GF-D8 (cell line): Measurements from ENCODE around the gene CDKL5.
A peak's percentile ranks its signal among the peaks of the same experiment; 100 is the strongest.

Experiments
- DNase-seq: peaks from one replicate; lab custom pipeline; 2025; lab: John Stamatoyannopoulos, UW

The CDKL5 gene

DNA sequence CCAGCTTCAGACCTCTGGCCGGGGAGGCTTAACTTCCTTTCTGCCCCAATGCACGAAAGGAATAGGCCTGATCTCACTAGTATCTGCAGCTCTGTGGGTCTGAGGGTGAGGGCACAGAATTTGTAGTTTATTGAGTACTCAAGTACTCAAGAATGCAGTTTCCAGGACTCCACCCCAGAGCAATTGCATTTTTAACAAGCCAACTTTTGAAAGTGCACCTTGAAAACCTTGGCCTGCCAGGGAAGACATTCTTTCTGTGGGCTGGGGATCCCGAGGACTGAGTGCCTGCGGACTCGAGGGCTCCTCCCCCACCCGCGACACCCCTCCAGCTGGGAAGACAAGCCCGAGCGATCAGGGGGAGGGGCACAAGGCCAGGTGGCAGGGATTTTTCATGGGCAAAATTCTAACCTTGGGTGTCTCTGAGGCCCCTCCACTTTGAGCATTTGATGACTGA is 224.1 kb downstream of the CDKL5 start:
- DNase-seq = no peak

DNA sequence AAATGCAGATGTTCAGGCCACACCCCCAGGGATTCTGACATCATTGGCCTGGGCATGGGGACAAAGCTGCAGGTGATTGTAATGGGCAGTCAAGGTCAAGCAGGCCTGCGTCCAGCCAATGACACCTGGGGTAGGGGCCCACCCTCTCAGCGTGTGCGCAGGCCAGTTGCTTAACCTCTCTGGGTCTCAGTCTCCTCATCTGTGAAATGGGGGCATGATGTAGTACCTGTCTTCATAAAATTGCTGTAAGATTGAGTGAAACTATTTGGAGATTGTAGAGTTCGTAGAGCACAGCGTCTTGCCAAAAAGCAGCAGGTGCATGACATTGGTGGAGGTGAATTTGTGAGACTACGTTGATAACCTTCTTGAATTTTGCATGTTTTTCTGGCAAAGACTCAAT is 225.3 kb downstream of the CDKL5 start:
- no peak for DNase-seq

DNA sequence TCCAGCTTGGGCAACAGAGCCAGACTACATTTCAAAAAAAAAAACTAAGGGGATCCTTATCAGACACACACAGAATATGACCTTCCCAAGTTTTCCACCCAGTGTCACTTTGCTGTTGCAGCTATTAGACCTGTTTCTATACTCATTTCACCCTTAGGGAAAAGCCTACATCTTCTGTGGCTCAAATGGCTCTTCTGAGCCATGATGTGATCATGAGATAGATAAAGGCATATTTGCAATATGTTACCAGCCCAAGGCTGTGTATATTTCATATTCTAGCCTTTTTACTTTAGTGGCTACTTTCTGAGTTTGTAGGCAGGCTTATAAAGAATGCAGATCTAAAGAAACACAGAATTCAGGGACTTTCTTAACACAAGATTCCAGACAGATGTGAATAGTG is 227.2 kb downstream of the CDKL5 start:
- no peak for DNase-seq

DNA sequence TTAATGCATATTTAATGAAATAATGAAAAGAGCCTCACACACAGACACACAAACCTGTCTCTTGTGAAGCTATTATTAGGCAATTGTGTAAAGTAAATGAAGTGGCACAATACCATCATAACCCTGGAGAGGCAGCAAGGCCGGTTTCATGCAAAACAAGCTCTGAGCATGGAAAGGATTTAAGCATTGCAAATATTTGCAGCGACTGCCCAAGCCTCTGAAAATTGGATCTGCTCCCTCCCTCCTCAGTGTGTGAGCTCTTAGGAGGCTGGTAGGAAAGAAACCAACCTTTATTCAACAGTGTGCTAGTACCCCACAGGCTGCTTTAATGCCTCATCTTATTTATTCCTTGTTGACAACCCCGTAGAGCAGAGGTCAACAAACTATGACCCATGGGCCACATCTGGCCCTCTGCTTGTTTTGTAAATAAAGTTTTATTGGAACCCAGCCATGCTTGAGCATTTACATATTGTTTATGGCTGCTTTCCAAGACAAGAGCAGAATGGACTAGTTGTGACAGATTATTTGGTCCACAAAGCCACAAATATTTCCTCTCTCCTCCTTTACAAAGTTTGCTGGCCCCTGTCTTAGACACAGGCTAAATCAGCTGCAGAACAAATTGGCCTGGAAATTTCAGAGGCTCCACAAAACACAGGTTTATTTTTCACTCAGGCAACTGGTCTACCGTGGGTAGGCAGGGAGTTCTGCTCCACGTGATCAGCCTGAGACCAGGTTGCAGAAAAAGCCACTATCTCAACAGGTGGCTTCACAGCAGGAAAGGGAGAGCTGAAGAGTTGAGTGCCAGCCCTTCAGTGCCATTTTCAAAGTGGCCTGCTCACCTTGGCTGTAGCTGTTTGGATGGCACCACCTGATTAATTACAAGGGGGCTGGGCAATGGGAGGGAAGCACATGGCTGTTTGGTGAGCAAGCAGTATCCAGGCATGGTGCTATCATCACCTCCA is 229.7 kb downstream of the CDKL5 start:
- no peak for DNase-seq

DNA sequence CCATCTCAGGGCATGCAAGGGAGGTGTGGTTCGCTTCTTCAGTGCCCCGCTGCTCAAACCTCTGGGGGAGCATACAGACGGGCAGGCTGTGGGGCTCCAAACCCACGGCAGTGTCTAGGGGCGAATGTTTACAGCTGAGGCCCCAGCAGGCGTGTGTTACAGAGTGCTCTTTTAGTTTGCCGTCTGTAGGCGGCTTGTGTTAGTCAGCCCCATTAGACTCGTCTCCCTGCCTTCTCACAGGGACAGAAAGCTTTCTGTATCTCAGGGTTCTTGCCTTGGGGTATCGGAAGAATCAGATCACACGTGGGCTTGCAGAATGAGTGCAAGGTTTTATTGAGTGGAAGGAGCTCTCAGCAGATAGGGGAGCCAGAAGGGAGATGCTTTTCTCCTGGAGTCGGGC is 235.9 kb downstream of the CDKL5 start:
- no peak for DNase-seq

DNA sequence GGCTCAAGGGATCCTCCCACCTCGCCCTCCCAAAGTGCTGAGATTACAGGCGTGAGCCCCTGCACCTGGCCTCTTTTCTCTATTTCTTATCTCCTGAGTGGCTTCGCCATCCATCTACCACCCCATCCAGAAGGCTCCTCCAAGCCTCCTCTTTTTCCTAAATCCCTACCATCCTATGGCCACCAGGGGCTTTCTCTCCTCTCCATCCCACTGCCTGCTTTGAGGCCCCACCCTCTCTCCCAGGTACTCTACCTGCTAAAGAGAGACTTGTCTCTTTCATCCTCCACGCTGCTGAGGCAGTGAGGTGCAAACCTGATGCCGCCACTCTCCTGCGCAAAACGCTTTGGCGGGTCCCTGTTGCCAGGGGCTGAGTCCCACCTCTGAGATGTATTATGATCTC is 239.5 kb downstream of the CDKL5 start:
- no peak for DNase-seq

DNA sequence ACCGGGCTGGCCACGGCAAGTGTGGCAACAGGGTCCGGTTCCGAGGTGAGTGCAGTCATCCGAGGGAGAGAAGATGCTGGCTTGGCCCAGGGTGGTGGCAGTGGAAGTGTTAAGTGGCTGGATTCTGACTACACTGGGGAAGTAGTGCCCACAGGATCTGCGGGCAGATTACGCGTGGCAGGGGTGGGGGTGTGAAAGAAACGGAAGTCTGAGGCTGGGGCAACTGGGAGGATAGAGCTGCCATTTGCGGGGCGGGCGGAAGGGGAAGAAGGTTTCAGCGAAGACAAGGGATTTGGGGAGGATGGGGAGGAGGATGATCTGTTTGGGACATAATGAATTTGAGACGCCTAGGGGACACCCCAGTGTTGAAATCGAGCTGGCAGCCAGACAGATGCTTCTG is 241.2 kb downstream of the CDKL5 start:
- no peak for DNase-seq

DNA sequence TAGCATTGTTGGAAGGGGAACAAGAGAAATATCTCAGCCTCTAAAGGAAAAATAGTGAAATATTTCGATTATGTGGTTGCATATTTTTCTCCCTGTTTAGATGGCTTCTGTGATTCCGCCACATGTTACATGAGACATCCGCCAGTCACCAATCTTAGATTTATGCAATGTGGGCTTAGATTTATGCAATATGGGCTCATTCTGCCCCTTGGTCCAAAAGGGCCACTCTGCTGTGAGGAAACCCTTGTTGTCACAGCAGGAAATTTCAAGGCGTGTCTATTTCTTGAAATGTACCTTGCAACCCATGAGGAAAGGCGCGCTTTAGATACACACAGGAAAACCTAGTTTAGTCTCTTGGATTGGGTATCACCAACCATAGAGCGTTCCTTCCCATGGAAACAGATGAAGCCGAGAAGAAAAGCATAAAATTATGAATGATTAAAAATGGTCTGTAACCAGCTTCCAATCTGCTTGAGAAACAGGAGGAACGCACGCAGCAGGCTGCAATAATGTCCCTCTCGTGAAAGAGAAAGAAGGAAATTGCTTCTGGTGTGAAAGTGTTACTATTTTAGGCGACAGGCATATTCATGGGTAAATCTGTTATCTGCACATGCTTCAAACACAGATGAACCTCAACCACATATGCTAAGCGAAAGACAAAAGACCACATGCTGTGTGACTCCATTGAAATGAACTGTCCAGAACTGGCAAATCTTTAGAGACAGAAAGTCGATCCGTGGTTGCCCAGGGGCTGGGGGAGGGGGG is 242.8 kb downstream of the CDKL5 start:
- DNase-seq = no peak

DNA sequence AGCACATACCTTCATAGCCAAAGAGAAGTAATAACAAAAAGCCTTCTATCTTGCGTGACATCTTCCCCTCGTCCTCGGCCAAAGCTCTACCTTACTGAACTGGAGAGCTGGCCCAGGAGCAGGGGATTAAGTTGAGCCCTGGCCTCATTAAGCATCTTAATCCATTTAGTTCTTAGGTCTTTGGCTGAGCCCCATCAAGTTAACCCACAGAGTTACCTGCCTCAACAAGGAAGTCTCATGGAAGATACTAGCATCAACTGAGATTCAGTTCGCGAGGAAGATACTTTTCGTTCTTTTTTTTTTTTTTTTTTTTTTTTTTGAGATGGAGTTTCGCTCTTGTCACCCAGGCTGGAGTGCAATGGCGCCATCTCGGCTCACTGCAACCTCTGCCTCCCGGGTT is 246.6 kb downstream of the CDKL5 start, which contains the start of gene RS1:
RS1 (minus strand) TSS at position 101 of the 400 bp plus-strand sequence; CDS start at position 61, 40 bp downstream.
- DNase-seq = no peak

DNA sequence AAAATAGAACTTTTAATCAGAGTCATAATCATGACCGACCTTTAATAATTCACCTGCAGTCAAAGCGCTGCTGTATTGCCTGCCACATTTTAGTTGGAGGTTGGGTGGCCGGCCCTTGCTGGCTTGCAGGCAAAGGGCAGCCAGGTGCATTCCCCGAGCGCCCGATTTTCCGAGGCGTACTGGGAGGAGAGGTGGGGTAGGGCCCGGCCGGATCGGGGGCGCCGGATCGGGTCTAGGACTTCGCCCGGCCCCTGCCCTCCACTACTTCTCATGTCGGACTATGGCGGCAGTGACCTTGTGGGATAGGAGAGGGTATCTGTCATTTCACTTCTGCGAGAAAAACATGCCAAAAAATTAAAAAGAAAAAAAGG is 249.0 kb downstream of the CDKL5 start:
- DNase-seq = no peak

DNA sequence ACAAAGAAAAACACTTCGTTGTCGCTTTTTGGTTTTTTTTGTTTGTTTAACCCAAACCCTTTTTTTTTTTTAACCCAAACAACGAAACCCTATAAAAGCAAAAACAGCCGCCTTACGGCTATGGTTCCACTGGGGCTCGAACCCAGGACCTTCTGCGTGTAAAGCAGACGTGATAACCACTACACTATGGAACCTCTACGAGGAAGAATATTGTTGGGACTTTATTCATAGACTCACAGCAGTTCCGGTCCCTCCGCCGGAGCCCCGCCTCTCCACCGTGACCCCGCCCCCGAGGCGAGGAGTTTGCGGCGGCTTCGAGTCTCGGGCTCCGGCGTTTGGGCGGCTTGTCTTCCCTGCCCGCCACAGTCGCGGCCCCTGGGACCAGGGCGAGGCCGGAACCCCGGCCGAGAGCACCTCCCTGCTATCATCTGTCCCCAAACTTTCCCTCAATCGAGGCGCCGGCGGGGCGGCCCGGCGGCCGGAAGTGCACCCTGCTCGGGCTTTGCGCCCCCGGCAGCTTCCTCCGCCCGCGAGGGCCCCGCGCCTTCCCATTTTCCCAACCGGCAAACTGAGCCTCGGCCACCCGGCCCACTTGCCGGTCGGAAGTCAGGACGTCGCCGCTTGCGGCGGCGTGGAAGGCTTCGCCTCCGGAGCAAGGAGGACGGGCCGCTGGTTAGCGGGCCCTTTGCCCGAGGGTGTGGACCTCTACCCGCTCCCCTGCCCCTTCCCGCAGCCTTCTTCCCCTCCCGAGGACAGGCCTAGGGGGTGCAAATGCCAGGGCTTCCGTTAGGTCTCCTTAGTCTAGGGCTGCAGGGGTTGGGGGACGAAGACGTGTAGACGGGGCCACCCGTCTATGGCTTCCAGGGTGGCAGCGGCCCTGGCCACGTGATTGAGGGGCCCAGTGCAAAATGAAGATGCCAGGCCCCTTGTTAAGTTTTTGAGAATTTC is 249.7 kb downstream of the CDKL5 start:
- DNase-seq = peak; percentile 19

DNA sequence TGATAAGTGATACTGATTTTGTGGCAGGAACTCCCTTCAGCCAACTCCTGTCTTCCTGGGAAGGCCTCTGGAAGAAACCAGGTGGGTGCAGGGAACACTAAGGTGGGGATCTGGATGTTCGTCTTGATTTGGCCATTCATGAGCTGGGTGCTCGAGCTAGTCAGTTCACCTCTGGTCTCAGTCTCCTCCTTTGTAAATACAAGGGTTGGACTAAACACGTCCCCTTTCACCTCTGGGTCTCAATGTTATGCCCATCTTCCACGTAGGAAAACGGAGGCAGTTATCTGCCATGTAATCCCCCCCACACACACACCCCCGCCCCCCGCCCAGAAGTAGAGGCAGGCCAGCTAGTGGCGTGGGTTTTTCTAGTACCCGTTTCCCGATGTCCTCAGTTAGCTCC is 250.6 kb downstream of the CDKL5 start:
- DNase-seq = no peak

DNA sequence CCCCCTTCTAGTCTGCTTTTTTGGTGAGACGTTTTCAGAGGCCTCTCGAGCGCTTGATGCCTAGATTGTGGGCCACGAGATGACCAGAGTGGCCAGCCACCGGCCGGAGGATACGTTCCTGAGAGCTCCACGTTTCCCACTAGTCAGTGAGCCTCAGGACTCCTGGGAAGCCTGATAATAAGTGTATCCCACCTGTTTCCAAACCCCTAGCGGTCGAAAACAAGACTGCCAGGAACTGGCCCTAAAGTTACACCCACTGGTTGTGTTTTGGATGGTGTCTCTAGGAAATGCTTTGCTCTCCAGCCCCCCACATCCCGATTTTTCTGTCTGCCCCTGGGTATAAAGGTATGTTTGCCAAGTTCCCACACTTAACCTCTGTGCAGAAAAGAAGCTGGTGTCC is 251.1 kb downstream of the CDKL5 start:
- no peak for DNase-seq

DNA sequence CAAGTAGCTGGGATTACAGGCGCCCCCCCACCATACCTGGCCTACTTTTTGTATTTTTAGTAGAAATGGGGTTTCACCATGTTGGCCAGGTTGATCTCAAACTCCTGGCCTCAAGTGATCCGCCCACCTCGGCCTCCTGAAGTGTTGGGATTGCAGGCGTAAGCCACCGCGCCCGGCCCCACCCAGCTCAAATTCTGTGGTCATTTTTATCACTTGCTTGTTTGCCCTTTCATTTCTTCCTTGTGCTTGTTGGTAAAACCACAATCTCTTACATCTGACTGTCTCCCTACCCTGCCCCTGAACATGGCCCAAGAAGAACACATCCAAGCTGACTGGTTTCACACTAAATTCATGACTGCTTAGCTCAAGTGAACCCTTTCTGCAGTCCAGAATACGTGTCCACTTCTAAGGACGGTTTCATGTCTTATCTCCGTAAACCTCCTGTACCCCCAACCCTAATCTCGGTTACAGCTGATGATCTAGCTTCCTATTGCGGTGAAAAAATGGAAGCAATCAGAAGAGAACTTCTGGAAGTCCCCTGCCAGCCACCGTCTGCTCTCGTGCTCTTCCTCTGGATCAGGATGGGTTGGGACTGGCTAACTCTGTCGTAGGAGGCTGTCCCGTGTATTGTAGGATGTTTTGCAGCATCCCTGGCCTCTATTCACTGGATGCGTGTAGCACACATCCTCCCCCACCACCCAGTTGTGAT is 251.9 kb downstream of the CDKL5 start:
- peak; percentile 34 for DNase-seq

DNA sequence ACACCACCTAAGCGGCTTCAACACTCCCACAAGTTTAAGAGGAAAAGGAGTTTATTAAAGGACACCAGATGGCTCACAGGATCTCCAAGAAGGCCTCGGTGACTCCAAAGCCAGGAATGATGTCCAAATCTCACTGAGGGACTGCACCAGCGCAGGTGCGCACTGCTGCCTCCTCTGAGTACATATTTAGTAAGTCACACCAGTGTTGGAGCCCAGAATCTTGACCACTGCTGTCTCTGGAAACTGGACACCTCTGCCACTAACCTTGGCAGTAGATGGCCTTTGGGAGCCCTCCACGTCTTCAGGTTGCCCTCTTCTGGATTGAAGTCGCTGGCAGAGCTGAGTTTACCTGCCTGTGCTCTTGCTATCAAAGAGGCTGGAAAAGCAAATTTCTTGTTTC is 256.6 kb downstream of the CDKL5 start:
- no peak for DNase-seq

DNA sequence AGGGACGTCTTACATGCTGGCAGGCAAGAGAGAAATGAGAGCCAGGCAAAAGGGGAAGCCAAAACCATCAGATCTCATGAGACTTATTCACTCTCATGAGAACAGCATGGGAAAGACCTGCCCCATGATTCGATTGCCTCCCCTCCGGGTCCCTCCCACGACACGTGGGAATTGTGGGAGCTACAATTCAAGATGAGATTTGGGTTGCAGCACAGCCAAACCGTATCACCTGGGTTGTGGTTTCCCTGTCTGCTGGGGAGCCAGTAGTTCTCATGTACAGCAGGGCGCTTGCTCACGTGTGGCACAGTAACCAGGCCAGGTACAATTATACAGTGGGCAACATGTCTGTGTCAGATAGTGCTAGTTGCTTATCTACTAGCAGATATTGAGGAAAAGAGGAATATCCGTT is 257.6 kb downstream of the CDKL5 start:
- no peak for DNase-seq

DNA sequence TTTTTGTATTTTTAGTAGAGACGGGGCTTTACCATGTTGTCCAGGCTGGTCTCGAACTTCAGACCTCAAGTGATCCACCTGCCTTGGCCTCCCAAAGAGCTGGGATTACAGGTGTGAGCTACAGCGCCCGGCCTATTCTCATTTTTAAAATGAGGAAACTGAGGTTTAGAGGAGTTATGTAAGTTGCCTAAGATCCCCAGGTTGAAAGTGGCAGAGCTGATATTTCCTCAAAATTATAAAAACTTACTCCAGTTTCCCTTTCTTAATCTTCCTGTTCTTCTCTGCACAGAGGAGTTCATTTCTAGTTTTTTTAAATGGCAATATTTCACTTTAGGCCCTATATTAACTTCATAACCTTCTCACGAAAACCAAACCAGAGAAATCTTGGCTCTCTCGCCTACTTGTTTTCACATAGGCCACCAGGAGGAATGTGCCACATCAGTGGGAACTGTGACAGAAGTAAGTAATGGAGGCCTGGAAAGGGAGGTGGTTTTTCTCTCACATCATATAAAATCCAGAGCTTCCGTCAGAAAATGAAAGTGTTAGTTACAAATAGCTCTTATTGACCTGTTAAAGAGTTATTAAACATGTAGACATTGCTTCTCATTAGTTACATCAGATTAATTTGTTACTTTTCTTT is 262.6 kb downstream of the CDKL5 start:
- no peak for DNase-seq

DNA sequence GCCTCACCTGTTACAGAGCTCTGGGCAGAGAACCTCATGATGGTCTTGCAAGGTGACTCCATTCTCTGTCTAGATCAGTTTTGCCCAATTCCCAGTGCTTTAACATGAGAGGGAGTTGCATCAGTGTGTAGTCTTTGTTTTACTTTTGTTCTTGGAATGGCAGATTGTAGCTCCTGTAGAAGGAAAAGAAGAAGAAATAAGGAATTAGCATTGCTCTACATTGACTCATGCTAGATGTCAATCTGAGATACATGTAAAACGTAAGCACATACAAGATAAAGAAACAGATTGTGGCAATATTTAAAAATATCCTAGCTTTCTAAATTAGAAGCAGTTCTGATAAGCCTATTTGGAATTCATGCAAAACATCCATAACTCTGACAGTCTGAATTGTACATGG is 266.0 kb downstream of the CDKL5 start:
- DNase-seq = no peak

DNA sequence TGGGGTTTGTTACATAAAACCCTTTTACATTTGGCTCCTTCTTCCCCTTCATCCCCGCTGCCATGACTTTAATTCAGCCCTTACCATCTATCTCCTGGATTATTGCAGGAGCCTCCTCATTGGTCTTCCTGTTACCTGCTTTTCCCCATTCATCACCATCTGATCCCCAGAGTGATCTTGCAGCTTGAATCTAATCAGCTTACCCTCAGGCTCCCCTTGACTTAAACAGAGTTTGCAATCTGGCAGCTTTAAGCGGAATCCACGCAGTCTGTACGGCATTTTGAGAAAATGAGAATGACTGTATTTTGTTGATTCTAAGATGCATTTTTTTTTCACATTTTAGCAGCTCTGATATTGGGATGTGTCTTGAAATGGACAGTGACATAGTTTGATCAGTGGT is 267.1 kb downstream of the CDKL5 start:
- no peak for DNase-seq

DNA sequence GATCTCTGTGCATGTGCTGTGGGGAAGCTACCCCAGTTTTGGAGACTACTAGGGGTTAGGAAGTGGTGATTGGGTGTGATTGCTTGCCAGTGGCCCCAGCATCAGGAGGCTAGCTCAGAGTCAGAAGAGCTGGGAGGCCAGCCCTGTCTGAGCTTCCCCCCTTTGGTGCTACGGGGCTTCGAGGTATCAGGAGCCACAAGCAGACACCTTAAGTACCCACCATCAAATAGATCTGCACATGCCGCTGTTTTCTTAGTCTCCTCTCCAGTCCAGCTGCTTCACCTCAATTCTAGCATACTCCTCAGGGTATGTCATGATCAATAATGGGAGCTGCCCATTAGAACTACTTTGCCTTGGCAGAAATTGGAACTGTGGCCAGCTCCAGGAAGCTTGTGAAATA is 271.2 kb downstream of the CDKL5 start:
- DNase-seq = no peak
